AG09319 (cell line): ENCODE data around the gene CCDC93.

ENCODE experiments used
- DNase-seq: peaks from one replicate; pipeline ENCODE4 v3.0.0-alpha.2; 2010; ENCODE audit warnings: low read depth; ENCODE audit errors: extremely low read depth
- CTCF ChIP-seq: IDR thresholded peaks from 2 replicates; pipeline ENCODE4 v1.5.1; 2011; ENCODE audit warnings: low read depth, mild to moderate bottlenecking, inconsistent platforms, low read length, moderate library complexity

CCDC93 gene

GRCh38 chr2:118006326-118006725, 7.5 kb downstream of the CCDC93 start:
- no peak for DNase-seq
- no peak for TF ChIP-seq CTCF

- TF ChIP-seq CTCF, result peak; percentile 81
- DNase-seq, result peak; percentile 63
These were observed 10.5 kb downstream of the CCDC93 start for GRCh38 chr2:118003396-118003824.

- no peak for DNase-seq
- TF ChIP-seq CTCF, result no peak
These were observed 13.8 kb downstream of the CCDC93 start for GRCh38 chr2:118000041-118000440.

GRCh38 chr2:117997872-117998454, 15.9 kb downstream of the CCDC93 start:
- no peak for TF ChIP-seq CTCF
- DNase-seq, result no peak

GRCh38 chr2:117996525-117996924, 17.3 kb downstream of the CCDC93 start:
- no peak for TF ChIP-seq CTCF
- DNase-seq, result no peak

GRCh38 chr2:117994729-117995128, 19.1 kb downstream of the CCDC93 start:
- no peak for TF ChIP-seq CTCF
- no peak for DNase-seq

GRCh38 chr2:117989854-117990438, 23.9 kb downstream of the CCDC93 start:
- DNase-seq, result no peak
- no peak for TF ChIP-seq CTCF
